Measurements from ENCODE around the gene SYT2.

DNA sequence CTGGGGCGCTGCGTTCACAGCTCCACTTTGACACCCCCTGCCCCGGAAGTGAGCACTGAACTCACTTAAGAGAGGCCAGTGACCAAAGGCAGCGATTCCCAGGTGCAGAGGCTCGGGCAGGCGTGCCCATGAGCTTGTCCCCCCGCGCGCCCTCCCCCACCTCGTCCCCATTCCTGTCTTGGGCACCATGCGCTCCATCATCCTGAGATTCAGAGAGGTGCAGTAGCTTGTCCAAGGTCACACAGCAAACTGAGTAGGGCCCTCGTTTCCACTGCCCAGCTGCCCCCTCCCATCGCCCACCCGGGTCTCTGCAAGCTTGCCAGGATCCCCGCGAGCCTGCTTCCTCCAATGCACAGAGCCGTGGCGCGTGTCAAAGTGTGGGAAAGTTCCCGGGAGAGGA lies 68.0 kb downstream of the SYT2 start:
- TF ChIP-seq ZBTB7A (IDR thresholded peaks at IDR 0.05; ENCODE audit: low read depth) (no peak), RAD21 (IDR thresholded peaks at IDR 0.05; ENCODE audit: low read depth) (no peak), YY1 (IDR thresholded peaks at IDR 0.05; ENCODE audit: low read depth) (no peak), TCF12 (IDR thresholded peaks at IDR 0.05; ENCODE audit: low read depth) (no peak)
- TF ChIP-seq, protein P1, sequence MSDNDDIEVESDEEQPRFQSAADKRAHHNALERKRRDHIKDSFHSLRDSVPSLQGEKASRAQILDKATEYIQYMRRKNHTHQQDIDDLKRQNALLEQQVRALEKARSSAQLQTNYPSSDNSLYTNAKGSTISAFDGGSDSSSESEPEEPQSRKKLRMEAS (IDR thresholded peaks at IDR 0.05) = no peak
